OCI-M2 (cell line): ENCODE measurements around the gene EVI5.
"Not testable (repeated sequence)": the region's sequence is repeated elsewhere in the genome, so short reads cannot be mapped to it uniquely, and the experiment has no call there.

Source experiments
- DNase-seq: peaks from one replicate; lab custom pipeline; 2025; ENCODE audit not compliant: unreplicated experiment; lab: John Stamatoyannopoulos, UW

EVI5 gene

GRCh38 chr1:92749024-92749634, 35.8 kb downstream of the EVI5 start:
- no peak for DNase-seq

DNA sequence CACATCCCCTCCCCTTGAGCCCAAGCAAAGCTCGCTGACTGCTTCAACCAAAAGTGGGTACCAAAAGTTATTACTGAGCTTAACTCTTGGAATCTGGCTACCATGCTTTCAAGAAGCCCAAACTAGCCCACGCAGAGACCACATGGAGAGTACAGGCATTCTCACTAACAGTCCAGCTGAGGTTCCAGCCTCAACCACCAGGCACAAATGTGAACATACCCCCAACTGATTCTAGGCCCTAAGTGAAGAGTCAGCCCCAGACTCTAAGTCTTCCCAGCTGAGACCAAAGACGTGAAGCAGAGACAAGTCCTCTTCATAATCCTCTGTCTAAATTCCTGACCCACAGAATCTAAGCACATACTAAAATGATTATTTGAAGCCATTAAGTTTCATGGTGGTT, 36.8 kb downstream of the EVI5 start:
- no peak for DNase-seq

GRCh38 chr1:92747735-92748134, 37.2 kb downstream of the EVI5 start:
- no peak for DNase-seq

GRCh38 chr1:92746255-92746654, 38.7 kb downstream of the EVI5 start:
- not testable (repeated sequence) for DNase-seq

GRCh38 chr1:92743221-92743620, 41.7 kb downstream of the EVI5 start:
- no peak for DNase-seq

- no peak for DNase-seq
These were observed 45.0 kb downstream of the EVI5 start for GRCh38 chr1:92739669-92740524.

- no peak for DNase-seq
These were observed 48.5 kb downstream of the EVI5 start for GRCh38 chr1:92736395-92736794.

GRCh38 chr1:92730476-92730875, 54.4 kb downstream of the EVI5 start:
- DNase-seq = no peak

DNA sequence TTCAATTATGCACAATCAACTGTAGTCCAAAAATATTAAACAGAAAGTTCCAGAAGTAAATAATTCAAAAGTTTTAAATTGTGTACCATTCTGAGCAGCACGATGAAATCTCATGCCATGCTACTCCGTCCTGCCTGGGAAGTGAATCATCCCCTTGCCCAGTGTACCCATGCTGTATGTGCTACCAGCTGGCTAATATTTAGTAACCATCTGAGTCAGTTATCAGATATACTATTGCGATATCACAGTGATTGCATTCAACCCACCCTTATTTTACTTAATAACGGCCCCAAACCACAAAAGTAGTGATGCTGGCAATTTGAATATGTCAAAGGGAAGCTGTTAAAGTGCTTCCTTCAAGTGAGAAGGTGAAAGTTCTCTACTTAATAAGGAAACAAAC, 56.2 kb downstream of the EVI5 start:
- no peak for DNase-seq

DNA sequence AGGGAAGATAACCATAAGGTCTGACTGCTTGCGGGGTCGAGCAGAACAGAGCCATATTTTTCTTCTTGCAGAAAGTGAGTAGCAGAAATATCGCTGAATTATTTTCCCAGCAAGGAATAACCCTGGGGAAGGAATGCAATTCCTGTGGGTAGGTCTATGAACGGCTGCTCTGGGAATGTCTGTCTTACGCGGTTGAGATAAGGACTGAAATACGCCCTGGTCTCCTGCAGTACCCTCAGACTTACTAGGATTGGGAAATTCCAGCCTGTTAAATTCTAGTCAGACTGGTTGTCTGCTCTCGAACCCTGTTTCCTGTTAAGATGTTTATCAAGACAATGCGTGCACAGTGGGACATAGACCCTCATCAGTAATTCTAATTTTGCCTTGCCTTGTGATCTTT, 61.2 kb downstream of the EVI5 start:
- DNase-seq = not testable (repeated sequence)

DNA sequence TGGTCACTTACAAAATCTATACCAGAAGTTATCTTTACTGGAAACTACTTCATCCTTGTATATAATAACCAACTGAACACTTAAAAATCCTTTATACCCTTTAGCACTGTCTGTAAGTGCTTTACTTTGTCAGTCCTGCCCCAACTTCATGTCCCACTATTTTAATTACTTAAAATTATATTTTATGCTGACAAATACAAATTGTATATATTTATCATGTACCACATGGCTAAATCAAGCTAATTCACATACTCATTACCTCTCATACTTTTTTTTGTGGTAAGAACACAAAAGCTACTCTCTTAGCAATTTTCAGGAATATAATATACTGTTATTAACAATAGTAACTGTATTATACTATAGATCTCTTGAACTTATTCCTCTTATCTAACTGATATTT, 63.0 kb downstream of the EVI5 start:
- DNase-seq = no peak

DNA sequence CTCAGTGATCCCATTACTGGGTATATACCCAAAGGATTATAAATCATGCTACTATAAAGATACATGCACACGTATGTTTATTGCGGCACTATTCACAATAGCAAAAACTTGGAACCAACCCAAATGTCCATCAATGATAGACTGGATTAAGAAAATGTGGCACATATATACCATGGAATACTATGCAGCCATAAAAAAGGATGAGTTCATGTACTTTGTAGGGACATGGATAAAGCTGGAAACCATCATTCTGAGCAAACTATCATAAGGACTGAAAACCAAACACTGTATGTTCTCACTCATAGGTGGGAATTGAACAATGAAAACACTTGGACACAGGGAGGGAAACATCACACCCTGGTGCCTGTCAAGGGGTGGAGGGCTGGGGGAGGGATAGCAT, 63.8 kb downstream of the EVI5 start:
- DNase-seq = not testable (repeated sequence)

DNA sequence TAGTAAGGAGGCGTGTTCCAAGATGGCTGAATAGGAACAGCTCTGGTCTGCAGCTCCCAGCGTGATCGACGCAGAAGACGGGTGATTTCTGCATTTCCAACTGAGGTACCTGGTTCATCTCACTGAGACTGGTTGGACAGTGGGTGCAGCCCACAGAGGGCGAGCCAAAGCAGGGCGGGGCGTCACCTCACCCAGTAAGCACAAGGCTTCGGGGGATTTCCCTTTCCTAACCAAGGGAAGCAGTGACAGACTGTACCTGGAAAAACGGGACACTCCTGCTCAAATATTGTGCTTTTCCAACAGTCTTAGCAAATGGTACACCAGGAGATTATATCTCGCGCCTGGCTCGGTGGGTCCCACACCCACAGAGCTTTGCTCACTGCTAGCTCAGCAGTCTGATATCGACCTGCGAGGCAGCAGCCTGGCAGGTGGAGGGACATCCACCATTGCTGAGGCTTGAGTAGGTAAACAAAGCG, 69.4 kb downstream of the EVI5 start:
- DNase-seq = not testable (repeated sequence)

GRCh38 chr1:92713939-92714338, 71.0 kb downstream of the EVI5 start:
- DNase-seq = no peak

- no peak for DNase-seq
These were observed 73.3 kb downstream of the EVI5 start for GRCh38 chr1:92711473-92712165.

DNA sequence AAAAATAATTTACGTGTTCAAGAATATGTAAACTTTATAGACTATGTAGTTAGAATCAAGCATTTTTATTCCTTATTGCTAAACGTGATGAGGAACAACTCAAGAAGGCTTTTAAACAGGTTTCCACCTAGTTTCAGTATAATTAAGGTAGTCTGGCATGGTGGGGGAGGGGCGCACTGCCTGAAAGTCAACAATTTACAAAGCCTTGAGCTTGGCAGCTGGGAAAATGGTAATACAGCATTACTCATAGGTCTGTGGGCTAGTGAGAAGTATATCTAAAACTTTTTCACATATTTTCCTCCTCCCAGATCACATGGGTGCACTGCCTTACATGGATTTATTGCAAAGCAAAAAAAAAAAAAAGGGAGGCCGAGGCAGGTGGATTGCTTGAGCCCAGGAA, 75.2 kb downstream of the EVI5 start:
- no peak for DNase-seq

GRCh38 chr1:92708368-92708950, 76.4 kb downstream of the EVI5 start:
- no peak for DNase-seq

GRCh38 chr1:92707709-92708108, 77.2 kb downstream of the EVI5 start:
- no peak for DNase-seq

- DNase-seq = no peak
These were observed 77.6 kb downstream of the EVI5 start for GRCh38 chr1:92707292-92707691.

- DNase-seq = no peak
These were observed 79.5 kb downstream of the EVI5 start for GRCh38 chr1:92705446-92705845.

DNA sequence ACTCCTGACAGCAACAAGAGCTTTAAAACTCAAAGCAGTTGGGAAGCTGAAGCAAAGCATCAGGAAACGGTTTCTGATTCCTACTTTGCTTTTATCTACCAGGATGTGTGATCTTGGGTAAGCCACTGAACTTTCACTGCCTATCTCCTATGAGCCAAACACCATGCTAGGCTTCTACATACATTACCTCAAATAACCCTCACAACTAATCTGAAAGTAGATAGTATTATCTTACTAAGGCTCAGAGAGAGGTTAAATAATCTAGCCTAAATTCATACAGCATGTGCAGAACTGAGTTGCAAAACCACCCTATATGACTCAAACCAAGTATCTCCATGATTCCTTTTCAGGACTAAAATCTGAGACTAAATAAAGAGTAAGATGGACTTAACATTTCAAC, 83.8 kb downstream of the EVI5 start:
- no peak for DNase-seq

GRCh38 chr1:92698932-92699331, 86.0 kb downstream of the EVI5 start:
- DNase-seq = no peak
